ENCODE results near the gene TAGLN3. TPM values are rescaled to one million over a fixed set of nuclear protein-coding genes. Genes with fewer than 3 reads are reported as not detected.
A peak's percentile ranks its signal among the peaks of the same experiment; 100 is the strongest.
"Not testable (repeated sequence)": the region's sequence is repeated elsewhere in the genome, so short reads cannot be mapped to it uniquely, and the experiment has no call there.

The TAGLN3 gene
- total RNA-seq, 2 donors from 2014 or later = 0.32 TPM; not detected in 1

GRCh38 chr3:112027826-112028225 is 29.1 kb downstream of the TAGLN3 start:
- Mint-ChIP-seq H3K27me3 (peaks cover 4% of the 10 kb centered on the region), H3K4me1 (peaks cover 2% of the 10 kb centered on the region), H3K4me3 (no peak overlapping the region), H3K36me3 (ENCODE audit: low read depth) (no peaks in the 10 kb centered on the region), H3K27ac (no peak overlapping the region)
- DNase-seq = no peak
- H3K9me3 ChIP-seq (ENCODE audit: control insufficient read depth, low read length, poor library complexity, severe bottlenecking) = no peaks in the 10 kb centered on the region
- ATAC-seq = no peak

DNA sequence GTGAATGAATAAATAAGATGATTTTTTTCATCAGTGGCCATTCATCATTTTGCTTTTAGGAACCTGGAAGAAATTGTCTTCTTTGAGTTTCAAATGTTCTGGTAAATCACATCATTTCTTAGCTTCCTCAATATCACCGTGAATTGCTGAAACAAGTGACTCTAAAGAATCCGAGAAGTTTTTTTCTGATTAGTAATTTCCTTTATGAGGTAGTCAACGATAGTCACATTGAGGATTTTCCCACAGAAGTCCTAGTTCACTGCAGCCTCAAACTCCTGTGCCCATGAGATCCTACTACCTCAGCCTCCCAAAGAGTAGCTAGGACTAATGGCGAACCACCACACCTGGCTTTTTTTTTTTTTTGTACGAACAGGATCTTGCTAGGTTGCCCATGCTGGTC is 32.2 kb downstream of the TAGLN3 start:
- H3K9me3 ChIP-seq (ENCODE audit: control insufficient read depth, low read length, poor library complexity, severe bottlenecking) = no peaks in the 10 kb centered on the region
- no peak for ATAC-seq
- Mint-ChIP-seq H3K36me3 (ENCODE audit: low read depth) (peaks cover 2% of the 10 kb centered on the region), H3K4me3 (no peak overlapping the region), H3K27ac (no peak overlapping the region), H3K4me1 (peaks cover 2% of the 10 kb centered on the region), H3K27me3 (peaks cover 10% of the 10 kb centered on the region)
- no peak for DNase-seq

DNA sequence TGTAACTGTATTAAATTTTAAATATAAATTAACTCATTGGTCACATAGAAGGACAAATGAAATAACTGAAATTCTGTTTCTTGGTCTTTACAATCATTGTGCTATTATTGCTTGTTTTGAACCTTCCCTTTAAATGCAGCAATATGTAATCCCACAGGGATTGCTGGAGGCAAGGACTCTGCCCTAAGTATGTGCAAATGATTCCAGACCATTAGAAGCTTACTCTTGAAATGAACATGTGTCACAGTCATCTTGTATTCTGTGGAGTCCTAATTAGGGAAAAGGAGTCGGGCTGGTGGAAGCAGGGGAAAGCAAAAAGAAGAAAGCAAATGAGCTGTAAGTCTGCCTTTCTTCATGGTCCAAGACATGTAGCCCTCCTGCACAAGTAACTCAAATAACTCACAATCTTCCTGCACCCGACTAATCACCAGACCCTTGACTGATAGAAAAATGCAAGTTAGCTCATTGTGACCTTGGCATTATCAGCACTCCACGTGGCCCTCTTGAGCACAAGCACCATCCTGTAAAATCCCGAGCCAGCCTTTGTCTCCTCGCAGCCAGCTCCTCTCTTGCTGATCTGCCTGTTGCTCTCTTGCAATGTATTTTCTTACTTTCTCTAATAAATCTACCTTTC is 33.5 kb downstream of the TAGLN3 start:
- no peaks in the 10 kb centered on the region for H3K4me1 Mint-ChIP-seq

GRCh38 chr3:112034436-112034835 is 35.7 kb downstream of the TAGLN3 start, which contains the start of gene TMPRSS7:
Gene TMPRSS7, plus strand, starts transcription at chr3:112034736. Its CDS starts 110 bp downstream, at chr3:112034846.
- H3K9me3 ChIP-seq (ENCODE audit: control insufficient read depth, low read length, poor library complexity, severe bottlenecking) = no peaks in the 10 kb centered on the region
- ATAC-seq (no peak), DNase-seq (no peak)
- H3K27ac Mint-ChIP-seq = no peak within 1 kb of the TSS
- H3K27me3 Mint-ChIP-seq = peaks cover 6% of the 10 kb centered on the region
- peaks cover 2% of the 10 kb centered on the region for H3K36me3 Mint-ChIP-seq (ENCODE audit: low read depth)
- H3K4me3 Mint-ChIP-seq = no peak within 1 kb of the TSS
- H3K4me1 Mint-ChIP-seq = no peaks in the 10 kb centered on the region

More for the DNA sequence above, 33.5 kb downstream of the TAGLN3 start:
- H3K27ac Mint-ChIP-seq = no peak overlapping the region
- no peak overlapping the region for H3K4me3 Mint-ChIP-seq
- no peaks in the 10 kb centered on the region for H3K9me3 ChIP-seq (ENCODE audit: control insufficient read depth, low read length, poor library complexity, severe bottlenecking)
- ATAC-seq = no peak
- H3K27me3 Mint-ChIP-seq = peaks cover 10% of the 10 kb centered on the region
- H3K36me3 Mint-ChIP-seq (ENCODE audit: low read depth) = peaks cover 2% of the 10 kb centered on the region
- no peak for DNase-seq

- Mint-ChIP-seq H3K27me3 (peaks cover 6% of the 10 kb centered on the region), H3K36me3 (ENCODE audit: low read depth) (peaks cover 2% of the 10 kb centered on the region), H3K4me1 (no peaks in the 10 kb centered on the region), H3K27ac (no peak overlapping the region), H3K4me3 (no peak overlapping the region)
- no peak for ATAC-seq
- DNase-seq = no peak
- H3K9me3 ChIP-seq (ENCODE audit: control insufficient read depth, low read length, poor library complexity, severe bottlenecking) = no peaks in the 10 kb centered on the region
Observed at GRCh38 chr3:112035241-112035640, 36.5 kb downstream of the TAGLN3 start.

DNA sequence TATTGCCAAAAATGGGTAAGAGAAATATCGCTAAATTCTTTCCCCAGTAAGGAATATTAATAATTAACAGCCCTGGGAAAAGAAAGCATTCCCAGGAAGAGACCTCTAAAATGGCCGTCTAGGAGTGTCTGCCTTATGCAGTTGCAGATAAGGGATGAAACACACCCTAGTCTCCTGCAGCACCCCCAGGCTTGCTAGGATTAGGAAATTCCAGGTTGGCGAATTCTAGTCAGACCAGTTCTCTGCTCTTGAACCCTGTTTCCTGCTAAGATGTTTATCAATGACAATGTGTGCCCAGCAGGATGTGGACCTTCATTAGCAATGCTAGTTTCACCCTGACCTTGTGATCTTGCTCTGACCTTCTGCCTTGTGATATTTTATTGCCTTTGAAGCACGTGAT is 38.5 kb downstream of the TAGLN3 start:
- ATAC-seq; H3K4me1 Mint-ChIP-seq; H3K9me3 ChIP-seq (ENCODE audit: control insufficient read depth, low read length, poor library complexity, severe bottlenecking); DNase-seq; H3K27ac Mint-ChIP-seq; H3K4me3 Mint-ChIP-seq; H3K36me3 Mint-ChIP-seq (ENCODE audit: low read depth): not testable (repeated sequence)
- peaks cover 11% of the 10 kb centered on the region for H3K27me3 Mint-ChIP-seq

GRCh38 chr3:112038863-112039262 is 40.1 kb downstream of the TAGLN3 start:
- ATAC-seq = no peak
- Mint-ChIP-seq H3K27ac (no peak overlapping the region), H3K4me3 (no peak overlapping the region), H3K4me1 (no peaks in the 10 kb centered on the region), H3K27me3 (peaks cover 11% of the 10 kb centered on the region), H3K36me3 (ENCODE audit: low read depth) (no peaks in the 10 kb centered on the region)
- no peaks in the 10 kb centered on the region for H3K9me3 ChIP-seq (ENCODE audit: control insufficient read depth, low read length, poor library complexity, severe bottlenecking)
- no peak for DNase-seq

DNA sequence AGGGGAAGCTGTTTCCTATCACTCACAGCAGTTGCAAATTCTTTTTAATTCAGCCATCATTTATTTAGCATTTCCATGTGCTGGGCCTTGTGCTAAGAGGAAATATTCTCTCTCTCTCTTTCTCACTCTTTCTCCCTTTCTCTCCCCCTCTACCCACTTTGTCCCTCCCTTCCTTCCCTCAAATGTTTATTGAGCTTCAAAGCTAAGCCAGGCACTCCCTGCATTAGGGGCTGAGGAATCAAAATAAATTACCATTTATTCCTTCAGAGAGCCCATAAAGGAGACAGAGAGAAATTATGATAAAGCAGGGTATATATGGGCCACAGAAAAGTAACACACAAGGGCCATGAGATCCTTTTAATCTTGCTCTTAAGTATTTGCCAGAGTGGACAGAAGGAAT is 42.6 kb downstream of the TAGLN3 start:
- ATAC-seq (no peak), DNase-seq (no peak)
- Mint-ChIP-seq H3K4me1 (no peaks in the 10 kb centered on the region), H3K4me3 (no peak overlapping the region), H3K36me3 (ENCODE audit: low read depth) (no peaks in the 10 kb centered on the region), H3K27me3 (peaks cover 10% of the 10 kb centered on the region), H3K27ac (peak overlapping the region; percentile 62)
- H3K9me3 ChIP-seq (ENCODE audit: control insufficient read depth, low read length, poor library complexity, severe bottlenecking) = no peaks in the 10 kb centered on the region

DNA sequence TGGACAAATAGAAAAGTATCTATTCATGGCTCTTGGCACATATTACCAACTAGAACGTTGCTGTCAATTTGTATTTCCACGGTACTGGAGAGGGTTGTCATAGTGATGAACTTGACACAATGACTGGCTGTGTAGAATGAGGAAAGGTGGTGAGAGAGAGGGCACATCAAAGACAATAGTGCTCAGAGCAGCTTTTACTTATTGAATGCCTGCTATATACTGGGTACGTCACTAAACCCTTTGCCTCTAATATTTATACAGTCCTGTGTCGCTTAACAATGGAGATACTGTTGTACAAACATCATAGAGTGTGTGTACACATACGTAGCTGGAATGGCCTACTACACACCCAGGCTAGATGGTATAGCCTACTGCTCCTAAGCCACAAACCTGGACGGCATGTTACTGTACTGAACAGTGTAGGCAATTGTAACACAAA is 44.1 kb downstream of the TAGLN3 start:
- H3K36me3 Mint-ChIP-seq (ENCODE audit: low read depth) = no peaks in the 10 kb centered on the region
- no peak for ATAC-seq
- H3K9me3 ChIP-seq (ENCODE audit: control insufficient read depth, low read length, poor library complexity, severe bottlenecking) = no peaks in the 10 kb centered on the region
- DNase-seq = no peak
- H3K4me1 Mint-ChIP-seq = no peaks in the 10 kb centered on the region
- peaks cover 14% of the 10 kb centered on the region for H3K27me3 Mint-ChIP-seq
- H3K4me3 Mint-ChIP-seq = no peak overlapping the region
- H3K27ac Mint-ChIP-seq = no peak overlapping the region

GRCh38 chr3:112043621-112044201 is 45.0 kb downstream of the TAGLN3 start:
- no peaks in the 10 kb centered on the region for H3K4me1 Mint-ChIP-seq
- no peaks in the 10 kb centered on the region for H3K36me3 Mint-ChIP-seq (ENCODE audit: low read depth)
- peak in 1 of 3 donors; percentile 10 for DNase-seq
- peak; percentile 97 for ATAC-seq
- no peak overlapping the region for H3K4me3 Mint-ChIP-seq
- no peak overlapping the region for H3K27ac Mint-ChIP-seq
- H3K9me3 ChIP-seq (ENCODE audit: control insufficient read depth, low read length, poor library complexity, severe bottlenecking) = no peaks in the 10 kb centered on the region
- H3K27me3 Mint-ChIP-seq = peaks cover 14% of the 10 kb centered on the region

- Mint-ChIP-seq H3K27ac (no peak overlapping the region), H3K36me3 (ENCODE audit: low read depth) (no peaks in the 10 kb centered on the region), H3K27me3 (peaks cover 24% of the 10 kb centered on the region), H3K4me3 (no peak overlapping the region), H3K4me1 (peaks cover 2% of the 10 kb centered on the region)
- H3K9me3 ChIP-seq (ENCODE audit: control insufficient read depth, low read length, poor library complexity, severe bottlenecking) = no peaks in the 10 kb centered on the region
- ATAC-seq = no peak
- no peak for DNase-seq
Observed at GRCh38 chr3:112046599-112046998, 47.9 kb downstream of the TAGLN3 start.

DNA sequence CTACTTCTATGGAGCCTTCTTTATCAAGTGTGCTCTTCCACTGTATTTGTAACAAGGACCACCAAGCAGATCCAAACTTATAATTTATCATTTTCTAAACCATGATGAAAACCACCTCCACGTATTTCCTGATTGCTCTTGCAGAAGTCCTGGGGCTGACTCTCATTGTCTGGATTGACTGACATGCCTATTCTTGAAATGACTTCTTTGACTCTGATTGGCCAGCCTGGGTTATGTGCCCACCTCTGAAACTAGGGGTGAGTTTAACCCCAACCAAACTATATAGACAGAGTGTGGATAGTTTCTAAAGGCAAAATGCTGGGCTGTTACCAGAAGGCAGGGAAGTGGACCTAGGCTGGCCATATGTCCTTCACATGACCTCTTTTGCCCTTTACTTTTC is 48.5 kb downstream of the TAGLN3 start:
- H3K4me3 Mint-ChIP-seq = no peak overlapping the region
- no peak overlapping the region for H3K27ac Mint-ChIP-seq
- no peak for DNase-seq
- ATAC-seq = no peak
- H3K36me3 Mint-ChIP-seq (ENCODE audit: low read depth) = no peaks in the 10 kb centered on the region
- H3K4me1 Mint-ChIP-seq = peaks cover 2% of the 10 kb centered on the region
- peaks cover 25% of the 10 kb centered on the region for H3K27me3 Mint-ChIP-seq
- no peaks in the 10 kb centered on the region for H3K9me3 ChIP-seq (ENCODE audit: control insufficient read depth, low read length, poor library complexity, severe bottlenecking)

DNA sequence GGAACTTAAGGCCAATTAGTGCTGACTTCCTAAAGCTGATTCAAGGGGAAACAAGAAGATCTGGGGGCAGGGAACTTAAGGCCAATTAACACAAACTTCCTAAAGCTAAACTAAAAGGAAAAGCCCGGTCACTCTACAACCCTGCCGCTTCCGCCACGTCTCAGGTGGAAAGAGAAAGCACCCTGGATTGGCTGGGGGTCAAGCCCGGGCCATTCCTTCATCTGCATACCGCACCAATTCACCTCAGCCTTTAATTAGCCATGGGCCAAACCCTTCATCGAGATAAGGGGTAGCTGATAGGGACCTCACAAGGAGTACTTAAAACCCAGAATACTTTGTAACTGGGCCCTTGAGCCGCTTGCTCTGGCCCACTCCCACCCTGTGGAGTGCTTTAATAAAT is 50.2 kb downstream of the TAGLN3 start:
- Mint-ChIP-seq H3K4me1 (peaks cover 3% of the 10 kb centered on the region), H3K27me3 (peaks cover 30% of the 10 kb centered on the region), H3K36me3 (ENCODE audit: low read depth) (no peaks in the 10 kb centered on the region), H3K27ac (no peak overlapping the region), H3K4me3 (no peak overlapping the region)
- DNase-seq (no peak), ATAC-seq (no peak)
- H3K9me3 ChIP-seq (ENCODE audit: control insufficient read depth, low read length, poor library complexity, severe bottlenecking) = no peaks in the 10 kb centered on the region

DNA sequence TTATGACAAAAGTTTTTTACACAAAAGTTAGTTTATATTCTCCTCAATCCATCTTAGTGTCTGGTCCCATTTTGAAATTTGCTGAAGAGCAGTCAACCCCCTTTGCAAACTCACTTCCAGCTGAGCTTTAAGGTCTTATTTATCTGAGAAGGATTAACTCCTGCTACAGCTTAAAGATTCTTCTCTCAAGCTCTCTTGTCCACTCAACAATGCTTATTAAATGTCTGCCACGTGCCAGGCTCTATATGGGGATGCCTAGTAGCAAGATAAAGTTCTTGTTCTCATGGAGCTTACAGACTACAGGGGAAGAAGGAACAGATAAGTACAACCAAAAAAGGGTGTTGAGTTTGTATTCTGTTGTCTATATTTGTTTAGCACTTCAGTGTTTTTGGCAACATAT is 54.5 kb downstream of the TAGLN3 start:
- ATAC-seq (no peak), DNase-seq (no peak)
- H3K4me1 Mint-ChIP-seq = peaks cover 6% of the 10 kb centered on the region
- H3K27ac Mint-ChIP-seq = no peak overlapping the region
- peaks cover 35% of the 10 kb centered on the region for H3K27me3 Mint-ChIP-seq
- no peak overlapping the region for H3K4me3 Mint-ChIP-seq
- no peaks in the 10 kb centered on the region for H3K9me3 ChIP-seq (ENCODE audit: control insufficient read depth, low read length, poor library complexity, severe bottlenecking)
- H3K36me3 Mint-ChIP-seq (ENCODE audit: low read depth) = no peaks in the 10 kb centered on the region

Data from T-helper 17 cell (primary cell).